Measurements from ENCODE around the gene ADAP1. TPM values are rescaled to one million over a fixed set of nuclear protein-coding genes. Genes with fewer than 3 reads are reported as not detected.

Gene ADAP1
- polyA plus RNA-seq, 1 experiment: 5.1 TPM

- TF ChIP-seq, protein P1, sequence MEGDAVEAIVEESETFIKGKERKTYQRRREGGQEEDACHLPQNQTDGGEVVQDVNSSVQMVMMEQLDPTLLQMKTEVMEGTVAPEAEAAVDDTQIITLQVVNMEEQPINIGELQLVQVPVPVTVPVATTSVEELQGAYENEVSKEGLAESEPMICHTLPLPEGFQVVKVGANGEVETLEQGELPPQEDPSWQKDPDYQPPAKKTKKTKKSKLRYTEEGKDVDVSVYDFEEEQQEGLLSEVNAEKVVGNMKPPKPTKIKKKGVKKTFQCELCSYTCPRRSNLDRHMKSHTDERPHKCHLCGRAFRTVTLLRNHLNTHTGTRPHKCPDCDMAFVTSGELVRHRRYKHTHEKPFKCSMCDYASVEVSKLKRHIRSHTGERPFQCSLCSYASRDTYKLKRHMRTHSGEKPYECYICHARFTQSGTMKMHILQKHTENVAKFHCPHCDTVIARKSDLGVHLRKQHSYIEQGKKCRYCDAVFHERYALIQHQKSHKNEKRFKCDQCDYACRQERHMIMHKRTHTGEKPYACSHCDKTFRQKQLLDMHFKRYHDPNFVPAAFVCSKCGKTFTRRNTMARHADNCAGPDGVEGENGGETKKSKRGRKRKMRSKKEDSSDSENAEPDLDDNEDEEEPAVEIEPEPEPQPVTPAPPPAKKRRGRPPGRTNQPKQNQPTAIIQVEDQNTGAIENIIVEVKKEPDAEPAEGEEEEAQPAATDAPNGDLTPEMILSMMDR (IDR thresholded peaks at IDR 0.05; ENCODE audit: insufficient read depth, low read depth, low read length): no peak
- H3K36me3 ChIP-seq (ENCODE audit: control insufficient read depth, insufficient read depth, low read length): no peaks in the 10 kb centered on the region
- H3K27me3 ChIP-seq (ENCODE audit: control insufficient read depth, insufficient read depth, low read length): no peaks in the 10 kb centered on the region
- POLR2A ChIA-PET: no interaction called here
- CTCF ChIA-PET: no interaction called here
- no peak for DNase-seq (ENCODE audit: low read depth)
- no peak overlapping the region for H3K4me3 ChIP-seq (ENCODE audit: low read depth, low read length)
Observed at GRCh38 chr7:902996-903395, 51.5 kb downstream of the ADAP1 start.

- Histone ChIP-seq H3K4me3 (ENCODE audit: low read depth, low read length) (no peak overlapping the region), H3K36me3 (ENCODE audit: control insufficient read depth, insufficient read depth, low read length) (peaks cover 5% of the 10 kb centered on the region; the same call in 1 of the 2 replicates), H3K27me3 (ENCODE audit: control insufficient read depth, insufficient read depth, low read length) (no peaks in the 10 kb centered on the region)
- POLR2A ChIA-PET: interaction anchor here (0.6 kb wide), 1 partner anchor 13 kb away, joined by 3 read pairs; no protein-coding TSS in a partner anchor
- peak; percentile 12 for DNase-seq (ENCODE audit: low read depth)
- CTCF ChIA-PET: no interaction called here
- TF ChIP-seq, protein P1 (IDR thresholded peaks at IDR 0.05; ENCODE audit: insufficient read depth, low read depth, low read length): no peak
Observed at GRCh38 chr7:901388-902154, 52.9 kb downstream of the ADAP1 start.

DNA sequence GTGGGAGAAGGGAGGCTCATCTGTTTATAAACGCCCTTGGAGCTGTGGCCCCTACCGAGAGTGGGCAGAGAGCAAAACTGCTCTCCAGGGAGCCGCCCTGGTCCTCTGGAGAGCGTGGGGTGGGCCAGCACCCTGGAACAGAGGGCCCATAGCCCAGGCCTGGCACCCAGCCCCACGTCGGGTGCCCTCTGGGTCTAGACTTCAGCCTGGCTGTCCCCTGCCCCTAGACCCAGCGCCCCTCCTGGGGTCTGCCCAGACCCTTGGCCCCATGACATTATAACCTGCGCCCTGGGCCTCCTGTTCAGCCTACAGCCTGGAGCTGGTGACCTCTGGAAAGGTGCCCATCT lies 53.5 kb downstream of the ADAP1 start:
- TF ChIP-seq, protein P1 (IDR thresholded peaks at IDR 0.05; ENCODE audit: insufficient read depth, low read depth, low read length): no peak
- Histone ChIP-seq H3K36me3 (ENCODE audit: control insufficient read depth, insufficient read depth, low read length) (peaks cover 5% of the 10 kb centered on the region; the same call in 1 of the 2 replicates), H3K4me3 (ENCODE audit: low read depth, low read length) (no peak overlapping the region), H3K27me3 (ENCODE audit: control insufficient read depth, insufficient read depth, low read length) (no peaks in the 10 kb centered on the region)
- no peak for DNase-seq (ENCODE audit: low read depth)
- POLR2A ChIA-PET: no interaction called here
- CTCF ChIA-PET: no interaction called here

- Histone ChIP-seq H3K4me3 (ENCODE audit: low read depth, low read length) (no peak overlapping the region), H3K36me3 (ENCODE audit: control insufficient read depth, insufficient read depth, low read length) (peaks cover 7% of the 10 kb centered on the region; the same call in 1 of the 2 replicates), H3K27me3 (ENCODE audit: control insufficient read depth, insufficient read depth, low read length) (no peaks in the 10 kb centered on the region)
- no peak for DNase-seq (ENCODE audit: low read depth)
- TF ChIP-seq, protein P1 (IDR thresholded peaks at IDR 0.05; ENCODE audit: insufficient read depth, low read depth, low read length): no peak
- ChIA-PET POLR2A (no interaction called here), CTCF (interaction anchor here (0.7 to 0.8 kb wide), 2 partner anchors 8 to 18 kb away, joined by 3 read pairs; no protein-coding TSS in a partner anchor)
Observed at GRCh38 chr7:900331-901040, 54.0 kb downstream of the ADAP1 start.

DNA sequence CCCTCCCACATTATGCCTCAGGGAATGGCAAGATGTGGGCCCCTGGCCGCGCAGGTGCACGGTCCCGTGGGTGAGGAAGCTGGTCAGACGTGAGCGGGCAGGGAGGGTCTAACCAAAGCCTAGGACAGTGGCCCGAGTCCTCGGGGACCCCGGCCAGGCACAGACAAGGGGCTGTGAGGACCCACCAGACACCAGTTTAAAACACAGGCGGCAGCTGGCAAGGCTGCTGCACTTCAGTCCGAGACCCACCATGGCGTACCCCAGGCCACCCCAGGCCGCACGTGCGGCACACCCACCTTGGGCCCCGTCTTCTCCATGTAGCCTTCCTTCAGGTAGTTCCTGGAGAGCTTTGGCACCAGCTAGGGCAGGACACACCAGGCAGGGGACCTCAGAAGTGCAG lies 54.7 kb downstream of the ADAP1 start:
- TF ChIP-seq, protein P1 (IDR thresholded peaks at IDR 0.05; ENCODE audit: insufficient read depth, low read depth, low read length): no peak
- Histone ChIP-seq H3K36me3 (ENCODE audit: control insufficient read depth, insufficient read depth, low read length) (peaks cover 7% of the 10 kb centered on the region), H3K27me3 (ENCODE audit: control insufficient read depth, insufficient read depth, low read length) (no peaks in the 10 kb centered on the region), H3K4me3 (ENCODE audit: low read depth, low read length) (no peak overlapping the region)
- POLR2A ChIA-PET: no interaction called here
- no peak for DNase-seq (ENCODE audit: low read depth)
- CTCF ChIA-PET: interaction anchor here (0.7 to 0.8 kb wide), 2 partner anchors 8 to 18 kb away, joined by 3 read pairs; no protein-coding TSS in a partner anchor
